Coronary artery (tissue), 2 donors: ENCODE measurements around the gene CHD1L.
A peak's percentile ranks its signal among the peaks of the same experiment; 100 is the strongest.
"Not testable (repeated sequence)": the region's sequence is repeated elsewhere in the genome, so short reads cannot be mapped to it uniquely, and the experiment has no call there.

ENCODE experiments used
- DNase-seq: peaks from one replicate; pipeline ENCODE4 v3.0.0-alpha.2; 2017; ENCODE audit warnings: low spot score
- H3K27ac ChIP-seq, 2 donors: fragments of 200-600 bp; sonication (generic); one replicate each; pipeline ENCODE4 v1.5.1; 2016 to 2019
- H3K4me3 ChIP-seq: fragments of 200-600 bp; sonication (generic); 2 replicates; pipeline ENCODE4 v1.5.1; 2016; ENCODE audit warnings: mild to moderate bottlenecking, moderate library complexity
- CTCF ChIP-seq: fragments of 200-600 bp; sonication (generic); IDR thresholded peaks from one replicate; pipeline ENCODE4 v1.5.1; 2019; ENCODE audit warnings: antibody characterized with exemption

The CHD1L gene

GRCh38 chr1:147225193-147225730 is 17.2 kb upstream of the CHD1L start, which contains the start of gene FMO5:
FMO5 (minus strand) TSS chr1:147225339; CDS start chr1:147225029, 310 bp downstream.
- TF ChIP-seq CTCF: no peak
- peak within 1 kb of the TSS; percentile 79 for H3K4me3 ChIP-seq
- peak within 1 kb of the TSS; percentile 68 to 88 for H3K27ac ChIP-seq
- peak; percentile 83 for DNase-seq

GRCh38 chr1:147231032-147231431 is 11.5 kb upstream of the CHD1L start:
- H3K4me3 ChIP-seq, DNase-seq, H3K27ac ChIP-seq: not testable (repeated sequence)

GRCh38 chr1:147233903-147234302 is 8.6 kb upstream of the CHD1L start:
- not testable (repeated sequence) for H3K27ac ChIP-seq, H3K4me3 ChIP-seq, DNase-seq

- Histone ChIP-seq H3K4me3 (no peak overlapping the region), H3K27ac (no peak overlapping the region)
- no peak for DNase-seq
- TF ChIP-seq CTCF: no peak
Observed at GRCh38 chr1:147235822-147236221, 6.7 kb upstream of the CHD1L start.

GRCh38 chr1:147236448-147236847 is 6.0 kb upstream of the CHD1L start:
- no peak overlapping the region for H3K4me3 ChIP-seq
- no peak overlapping the region for H3K27ac ChIP-seq
- no peak for DNase-seq
- no peak for TF ChIP-seq CTCF

- no peak for DNase-seq
- no peak for TF ChIP-seq CTCF
- Histone ChIP-seq H3K4me3 (no peak overlapping the region), H3K27ac (no peak overlapping the region)
Observed at GRCh38 chr1:147236959-147237791, 5.3 kb upstream of the CHD1L start.

GRCh38 chr1:147238053-147238902 is 4.2 kb upstream of the CHD1L start:
- DNase-seq: no peak
- no peak for TF ChIP-seq CTCF
- no peak overlapping the region for H3K4me3 ChIP-seq
- no peak overlapping the region for H3K27ac ChIP-seq
